ENCODE data around the gene NKAIN4.

NKAIN4 gene

GRCh38 chr20:63288581-63289251 lies 34.5 kb upstream of the NKAIN4 start:
- DNase-seq (ENCODE audit: low read depth in 1 of 2, low spot score in 1 of 2): no peak

- DNase-seq (ENCODE audit: low read depth in 1 of 2, low spot score in 1 of 2): no peak
These were observed 33.7 kb upstream of the NKAIN4 start for GRCh38 chr20:63287697-63288580.

GRCh38 chr20:63286781-63287696 lies 32.8 kb upstream of the NKAIN4 start:
- no peak for DNase-seq (ENCODE audit: low read depth in 1 of 2, low spot score in 1 of 2)

GRCh38 chr20:63285636-63286615 lies 31.7 kb upstream of the NKAIN4 start:
- no peak for DNase-seq (ENCODE audit: low read depth in 1 of 2, low spot score in 1 of 2)

- DNase-seq (ENCODE audit: low read depth in 1 of 2, low spot score in 1 of 2): no peak
These were observed 30.8 kb upstream of the NKAIN4 start for GRCh38 chr20:63284981-63285524.

GRCh38 chr20:63284544-63284949 lies 30.3 kb upstream of the NKAIN4 start:
- no peak for DNase-seq (ENCODE audit: low read depth in 1 of 2, low spot score in 1 of 2)

DNA sequence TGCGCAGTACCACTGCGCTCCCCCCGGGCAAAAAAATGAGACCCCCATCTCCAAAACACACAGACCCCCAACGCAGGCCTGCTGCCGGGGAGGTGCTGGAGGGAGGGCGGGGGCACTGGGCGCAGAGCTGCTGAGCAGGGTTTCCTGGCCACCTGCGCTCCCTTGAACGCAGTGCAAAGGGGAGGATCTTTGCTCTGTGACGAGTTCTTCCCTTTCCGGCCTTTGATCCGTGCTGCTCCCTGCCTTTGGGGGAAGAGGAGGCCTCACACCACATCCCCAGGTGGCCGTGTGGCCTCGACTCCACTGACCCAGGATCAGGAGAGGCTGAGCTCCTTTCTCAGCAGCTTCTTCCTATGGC lies 29.8 kb upstream of the NKAIN4 start:
- no peak for DNase-seq (ENCODE audit: low read depth in 1 of 2, low spot score in 1 of 2)

GRCh38 chr20:63283397-63284082 lies 29.3 kb upstream of the NKAIN4 start:
- DNase-seq (ENCODE audit: low read depth in 1 of 2, low spot score in 1 of 2): no peak

DNA sequence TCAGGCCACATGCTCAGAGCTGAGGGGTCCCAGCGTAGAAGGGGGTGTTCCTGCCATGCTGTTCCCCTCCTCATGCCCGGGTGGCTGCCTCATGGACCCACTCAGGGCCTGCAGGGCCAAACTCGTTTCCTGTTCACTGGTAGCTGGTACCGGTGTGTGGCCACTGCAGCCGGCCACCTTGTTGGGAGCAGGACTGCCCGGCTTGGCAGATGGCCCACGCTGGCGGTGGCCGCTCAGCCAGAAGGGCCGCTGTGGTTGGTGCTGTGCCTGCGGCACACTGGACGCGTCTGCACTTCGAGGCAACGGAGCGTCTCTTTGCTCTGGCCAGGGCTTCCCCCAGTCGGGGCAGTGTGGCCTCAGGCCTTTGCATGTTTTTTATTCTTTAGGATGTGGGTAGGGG lies 28.7 kb upstream of the NKAIN4 start:
- no peak for DNase-seq (ENCODE audit: low read depth in 1 of 2, low spot score in 1 of 2)

- DNase-seq (ENCODE audit: low read depth in 1 of 2, low spot score in 1 of 2): no peak
These were observed 27.7 kb upstream of the NKAIN4 start for GRCh38 chr20:63281742-63282665.

GRCh38 chr20:63280929-63281545 lies 26.8 kb upstream of the NKAIN4 start:
- DNase-seq (ENCODE audit: low read depth in 1 of 2, low spot score in 1 of 2): no peak

GRCh38 chr20:63280371-63280770 lies 26.1 kb upstream of the NKAIN4 start:
- no peak for DNase-seq (ENCODE audit: low read depth in 1 of 2, low spot score in 1 of 2)

DNA sequence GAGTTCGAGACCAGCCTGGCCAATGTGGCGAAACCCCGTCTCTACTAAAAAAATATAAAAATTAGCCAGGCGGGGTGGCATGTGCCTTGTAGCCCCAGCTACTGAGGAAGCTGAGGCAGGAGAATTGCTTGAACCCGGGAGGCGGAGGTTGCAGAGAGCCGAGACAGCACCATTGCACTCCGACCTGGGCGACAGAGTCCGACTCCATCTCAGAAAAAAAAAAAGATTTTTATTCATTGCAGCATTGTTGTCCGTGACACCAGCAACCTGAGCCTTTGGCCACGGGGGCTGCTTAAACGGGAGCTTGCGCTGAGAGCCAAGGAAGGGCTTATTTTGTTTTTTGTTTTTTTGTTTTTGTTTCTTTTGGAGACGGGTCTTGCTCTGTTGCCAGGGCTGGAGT lies 25.7 kb upstream of the NKAIN4 start:
- DNase-seq (ENCODE audit: low read depth in 1 of 2, low spot score in 1 of 2): no peak

DNA sequence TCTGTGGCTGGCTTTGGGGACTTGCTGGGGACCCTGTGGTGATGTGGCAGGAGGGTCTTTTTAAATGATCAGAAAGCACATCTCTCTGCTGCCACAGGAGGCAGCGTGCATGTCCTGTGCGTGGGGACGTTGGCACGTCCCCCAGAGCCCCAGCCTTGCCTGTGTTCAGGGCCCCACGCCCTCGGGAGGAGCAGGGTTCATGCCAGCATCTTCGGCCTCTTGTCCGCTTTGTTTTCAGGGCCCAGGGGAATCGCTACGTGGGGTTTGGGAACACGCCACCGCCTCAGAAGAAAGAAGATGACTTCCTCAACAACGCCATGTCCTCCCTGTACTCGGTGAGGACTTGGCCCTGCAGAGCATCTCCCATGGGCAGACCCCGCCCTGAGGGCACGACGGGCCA lies 24.4 kb upstream of the NKAIN4 start:
- no peak for DNase-seq (ENCODE audit: low read depth in 1 of 2, low spot score in 1 of 2)

DNA sequence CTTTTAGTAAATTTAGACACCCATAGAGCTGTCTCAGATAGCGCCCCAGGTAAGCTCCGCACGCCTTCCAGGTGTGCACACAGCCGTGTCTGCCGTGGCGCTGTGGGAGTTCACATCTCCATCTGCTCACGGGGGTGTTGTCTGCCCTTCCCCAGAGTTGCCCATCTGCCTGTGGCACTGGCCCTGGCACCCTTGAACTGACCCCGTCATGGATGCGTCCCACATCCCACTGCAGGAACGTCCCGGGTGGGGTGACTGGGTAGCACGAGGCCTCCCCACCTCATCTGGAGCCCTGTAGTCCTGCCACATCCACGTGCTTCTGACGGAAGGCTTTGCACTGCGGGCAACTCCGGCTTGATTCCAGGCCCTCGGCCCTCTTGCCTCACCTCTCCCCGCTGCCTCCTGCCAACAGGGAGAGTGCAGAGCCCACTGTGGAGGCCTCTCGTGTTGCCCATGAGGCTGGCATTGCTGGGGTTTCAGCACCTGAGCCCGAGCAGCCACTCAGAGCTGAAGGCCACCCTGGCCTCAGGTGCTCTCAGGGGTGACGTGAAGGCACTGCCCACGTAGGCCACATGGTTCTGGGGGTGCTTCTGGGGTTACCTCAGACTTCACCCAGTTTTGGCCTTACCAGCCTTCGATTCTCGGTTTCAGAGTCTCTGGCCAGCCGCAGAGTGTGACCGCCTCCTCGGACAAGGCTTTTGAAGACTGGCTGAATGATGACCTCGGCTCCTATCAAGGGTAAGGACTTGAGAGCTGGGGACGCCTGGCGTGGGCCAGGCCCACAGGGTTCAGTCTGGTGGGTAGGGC lies 23.4 kb upstream of the NKAIN4 start:
- no peak for DNase-seq (ENCODE audit: low read depth in 1 of 2, low spot score in 1 of 2)

GRCh38 chr20:63276956-63277355 lies 22.7 kb upstream of the NKAIN4 start:
- DNase-seq (ENCODE audit: low read depth in 1 of 2, low spot score in 1 of 2): no peak

DNA sequence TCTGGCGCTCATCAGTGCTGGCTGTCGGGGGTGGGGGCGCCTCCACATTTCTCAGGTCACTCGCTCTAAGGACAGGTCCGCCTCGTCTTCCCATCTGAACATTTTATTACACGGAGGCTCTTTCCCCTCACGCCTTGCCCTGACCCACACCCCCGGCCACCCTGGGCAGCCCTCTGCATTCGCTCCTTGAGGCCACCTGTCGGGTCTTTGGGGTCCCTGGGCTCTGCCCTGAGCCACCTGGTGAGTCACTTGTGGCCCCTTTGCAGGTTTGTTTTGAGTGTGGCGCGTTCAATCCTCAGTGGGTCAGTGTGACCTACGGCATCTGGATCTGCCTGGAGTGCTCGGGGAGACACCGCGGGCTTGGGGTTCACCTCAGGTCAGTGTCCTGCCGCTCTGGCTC lies 21.6 kb upstream of the NKAIN4 start:
- DNase-seq (ENCODE audit: low read depth in 1 of 2, low spot score in 1 of 2): no peak

Measured in activated T-helper 1 cell treated with anti-CD3 and anti-CD28 coated beads, Interleukin-2, amount 50 U/mL, for 16 hours (primary cell).